SIG-M5 (cell line): ENCODE measurements around the gene SLC39A9.
"Not testable (repeated sequence)": the region's sequence is repeated elsewhere in the genome, so short reads cannot be mapped to it uniquely, and the experiment has no call there.

ENCODE experiments used
- DNase-seq: peaks from one replicate; lab custom pipeline; 2025; lab: John Stamatoyannopoulos, UW

Gene SLC39A9

GRCh38 chr14:69368381-69368780 lies 30.1 kb upstream of the SLC39A9 start:
- no peak for DNase-seq

GRCh38 chr14:69370061-69370460 lies 28.4 kb upstream of the SLC39A9 start:
- no peak for DNase-seq

- DNase-seq: no peak
These were observed 26.3 kb upstream of the SLC39A9 start for GRCh38 chr14:69372146-69372545.

- DNase-seq: no peak
These were observed 25.4 kb upstream of the SLC39A9 start for GRCh38 chr14:69373104-69373503.

- no peak for DNase-seq
These were observed 24.3 kb upstream of the SLC39A9 start for GRCh38 chr14:69374235-69374634.

GRCh38 chr14:69375182-69375581 lies 23.3 kb upstream of the SLC39A9 start:
- DNase-seq: no peak

GRCh38 chr14:69375722-69376121 lies 22.8 kb upstream of the SLC39A9 start:
- no peak for DNase-seq

- DNase-seq: peak; percentile 17
These were observed 22.1 kb upstream of the SLC39A9 start for GRCh38 chr14:69376439-69376838.

GRCh38 chr14:69378274-69378673 lies 20.2 kb upstream of the SLC39A9 start:
- no peak for DNase-seq

GRCh38 chr14:69387311-69387710 lies 11.2 kb upstream of the SLC39A9 start:
- DNase-seq: no peak

- DNase-seq: not testable (repeated sequence)
These were observed 7.1 kb upstream of the SLC39A9 start for GRCh38 chr14:69391400-69391799.

- no peak for DNase-seq
These were observed 6.0 kb upstream of the SLC39A9 start for GRCh38 chr14:69392481-69392880.

- no peak for DNase-seq
These were observed 2.6 kb upstream of the SLC39A9 start for GRCh38 chr14:69395929-69396328.

- DNase-seq: no peak
These were observed 322 bp downstream of the SLC39A9 start for GRCh38 chr14:69398818-69399210.

- no peak for DNase-seq
These were observed 1.3 kb downstream of the SLC39A9 start for GRCh38 chr14:69399750-69400149.

- DNase-seq: no peak
These were observed 1.7 kb downstream of the SLC39A9 start for GRCh38 chr14:69400154-69400553.

GRCh38 chr14:69401841-69402240 lies 3.3 kb downstream of the SLC39A9 start:
- DNase-seq: no peak

- DNase-seq: no peak
These were observed 6.0 kb downstream of the SLC39A9 start for GRCh38 chr14:69404478-69404877.

- DNase-seq: no peak
These were observed 6.4 kb downstream of the SLC39A9 start for GRCh38 chr14:69404883-69405282.

- DNase-seq: no peak
These were observed 7.3 kb downstream of the SLC39A9 start for GRCh38 chr14:69405762-69406161.

- DNase-seq: no peak
These were observed 10.0 kb downstream of the SLC39A9 start for GRCh38 chr14:69408331-69408960.

GRCh38 chr14:69413483-69413882 lies 15.0 kb downstream of the SLC39A9 start:
- no peak for DNase-seq

- not testable (repeated sequence) for DNase-seq
These were observed 17.6 kb downstream of the SLC39A9 start for GRCh38 chr14:69416087-69416486.

- no peak for DNase-seq
These were observed 24.8 kb downstream of the SLC39A9 start for GRCh38 chr14:69423279-69423678.
